Measurements from ENCODE around the gene VMAC. TPM values are rescaled to one million over a fixed set of nuclear protein-coding genes. Genes with fewer than 3 reads are reported as not detected.
"Not testable (repeated sequence)": the region's sequence is repeated elsewhere in the genome, so short reads cannot be mapped to it uniquely, and the experiment has no call there.

VMAC gene
- total and polyA plus RNA-seq, 9 of the 15 experiments (the other 6 are each of a cell fraction or from before 2014, with no cell fraction given), result 0.03 to 3.4 (median 1.1) TPM

DNA sequence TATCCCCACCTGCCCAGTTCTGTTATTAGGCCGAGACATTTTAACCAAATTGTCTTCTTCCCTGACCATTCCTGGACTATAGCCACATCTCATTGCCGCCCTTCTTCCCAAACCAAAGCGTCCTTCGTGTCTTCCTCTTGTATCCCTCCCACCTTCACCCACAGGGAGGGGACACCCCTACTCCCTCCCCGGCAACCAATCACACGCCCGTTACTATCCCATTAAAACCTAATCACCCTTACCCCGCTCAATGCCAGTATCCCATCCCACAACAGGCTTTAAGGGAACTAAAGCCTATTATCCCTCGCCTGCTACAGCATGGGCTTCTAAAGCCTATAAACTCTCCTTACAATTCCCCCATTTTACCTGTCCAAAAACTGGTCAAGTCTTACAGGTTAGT lies 49.5 kb upstream of the VMAC start:
- DNase-seq (ENCODE audit: extremely low read depth in 1 of 4, low spot score in 3 of 4), result peak in 1 of 4 experiments; percentile 5
- H3K9me1 ChIP-seq (ENCODE audit: control insufficient read depth, insufficient read depth, low read length); intact Hi-C loops (cut with micrococcal nuclease); H3K4me3 ChIP-seq; H3K4me2 ChIP-seq (ENCODE audit: insufficient read depth, low read length); POLR2A ChIA-PET; H3K27ac ChIP-seq (ENCODE audit: extremely low read depth, low read depth, low read length); CTCF ChIA-PET (ENCODE audit: low intra/inter-chr PET ratio); BruUV-seq (replicated peaks); H4K20me1 ChIP-seq (replicated peaks; ENCODE audit: control insufficient read depth, insufficient read depth, low read length); FAIRE-seq; ATAC-seq; H3K36me3 ChIP-seq (ENCODE audit: control insufficient read depth, insufficient read depth, low read length); H3K4me1 ChIP-seq (replicated peaks in 1 of 2; ENCODE audit: control insufficient read depth in 2 of 2, insufficient read depth in 2 of 2, low read length in 2 of 2); H3K9ac ChIP-seq (ENCODE audit: insufficient read depth in 1 of 2, low read depth in 2 of 2, low read length in 2 of 2); in situ Hi-C loops (cut with MboI); H2AFZ ChIP-seq (ENCODE audit: low read depth, low read length); H3K79me2 ChIP-seq (ENCODE audit: control insufficient read depth, insufficient read depth, low read length); H3K9me3 ChIP-seq (replicated peaks; ENCODE audit: control insufficient read depth, insufficient read depth, low read depth, low read length): not testable (repeated sequence)
- WGBS (ENCODE audit: insufficient coverage, low coverage, missing lambda C conversion rate), result 11% methylated on average over 9 of the region's 9 CpGs
- H3K27me3 ChIP-seq (ENCODE audit: control insufficient read depth in 2 of 2, insufficient read depth in 2 of 2, low read length in 2 of 2), result peaks cover 32 to 65% of the 10 kb centered on the region in 2 experiments

DNA sequence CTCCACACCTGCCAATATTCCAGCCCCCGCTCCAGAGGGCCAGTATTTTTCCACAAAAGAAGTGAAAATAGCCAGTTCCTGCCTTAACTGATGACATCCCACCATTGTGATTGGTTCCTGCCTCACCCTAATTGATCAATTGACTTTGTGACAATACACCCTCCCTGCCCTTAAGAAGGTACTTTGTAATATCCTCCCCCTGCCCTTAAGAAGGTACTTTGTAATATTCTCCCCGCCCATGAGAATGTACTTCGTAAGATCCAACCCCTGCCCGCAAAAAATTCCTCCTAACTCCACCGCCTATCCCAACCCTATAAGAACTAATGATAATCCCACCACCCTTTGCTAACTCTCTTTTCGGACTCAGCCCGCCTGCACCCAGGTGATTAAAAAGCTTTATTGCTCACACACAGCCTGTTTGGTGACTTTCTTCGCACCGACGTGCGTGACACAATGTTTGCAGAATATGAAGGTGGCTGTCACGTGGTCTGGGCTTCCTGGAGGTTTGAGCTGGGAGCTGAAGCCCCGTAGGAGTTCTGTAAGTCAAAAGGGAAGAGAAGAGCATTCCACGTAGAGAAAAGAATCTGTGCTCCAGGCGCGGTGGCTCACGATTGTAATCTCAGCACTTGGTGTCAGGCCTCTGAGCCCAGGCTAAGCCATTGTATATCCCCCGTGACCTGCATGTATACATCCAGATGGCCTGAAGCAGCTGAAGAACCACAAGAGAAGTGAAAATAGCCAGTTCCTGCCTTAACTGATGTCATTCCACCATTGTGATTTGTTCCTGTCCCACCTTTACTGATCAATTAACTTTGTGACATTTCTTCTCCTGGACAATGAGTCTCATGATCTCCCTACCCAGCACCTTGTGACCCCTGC lies 47.2 kb upstream of the VMAC start:
- ChIA-PET CTCF (ENCODE audit: low intra/inter-chr PET ratio) (interaction anchor here (0.6 kb wide), 1 partner anchor 98 kb away, joined by 4 read pairs; no protein-coding TSS in a partner anchor), POLR2A (interaction anchor here (0.7 kb wide), 1 partner anchor 17 kb away, joined by 3 read pairs; no protein-coding TSS in a partner anchor)
- no peak for FAIRE-seq
- H3K79me2 ChIP-seq (ENCODE audit: control insufficient read depth, insufficient read depth, low read length), result no peaks in the 10 kb centered on the region
- WGBS (ENCODE audit: insufficient coverage, low coverage, missing lambda C conversion rate), result 20% methylated on average over 18 of the region's 18 CpGs
- no peaks in the 10 kb centered on the region for H3K36me3 ChIP-seq (ENCODE audit: control insufficient read depth, insufficient read depth, low read length)
- in situ Hi-C loops (cut with MboI) (no loop called here), intact Hi-C loops (cut with micrococcal nuclease) (no loop called here)
- no peaks in the 10 kb centered on the region for H3K9me1 ChIP-seq (ENCODE audit: control insufficient read depth, insufficient read depth, low read length)
- DNase-seq (ENCODE audit: extremely low read depth in 1 of 4, low spot score in 3 of 4), result no peak
- H4K20me1 ChIP-seq (replicated peaks; ENCODE audit: control insufficient read depth, insufficient read depth, low read length), result no peaks in the 10 kb centered on the region; the same call in 1 of the 2 replicates
- no peak overlapping the region for H3K9ac ChIP-seq (ENCODE audit: insufficient read depth in 1 of 2, low read depth in 2 of 2, low read length in 2 of 2)
- H2AFZ ChIP-seq (ENCODE audit: low read depth, low read length), result no peak overlapping the region
- H3K27ac ChIP-seq (ENCODE audit: extremely low read depth, low read depth, low read length), result no peak overlapping the region
- H3K4me1 ChIP-seq (replicated peaks in 1 of 2; ENCODE audit: control insufficient read depth in 2 of 2, insufficient read depth in 2 of 2, low read length in 2 of 2), result no peaks in the 10 kb centered on the region; a peak in 1 of 5 replicates
- H3K4me3 ChIP-seq, result no peak overlapping the region
- H3K4me2 ChIP-seq (ENCODE audit: insufficient read depth, low read length), result no peak overlapping the region
- BruUV-seq (replicated peaks), result no TSS peak
- H3K9me3 ChIP-seq (replicated peaks; ENCODE audit: control insufficient read depth, insufficient read depth, low read depth, low read length), result no peaks in the 10 kb centered on the region
- peaks cover 28 to 62% of the 10 kb centered on the region in 2 experiments for H3K27me3 ChIP-seq (ENCODE audit: control insufficient read depth in 2 of 2, insufficient read depth in 2 of 2, low read length in 2 of 2)
- no peak for ATAC-seq
- TF ChIP-seq ZNF57 (CRISPR knock-in tag; IDR thresholded peaks at IDR 0.05) (peak; percentile 98), CBX5 (IDR thresholded peaks at IDR 0.05; ENCODE audit: borderline replicate concordance, low read depth) (peak; percentile 66; the same call in 1 of the 2 replicates), CBX3 (IDR thresholded peaks at IDR 0.05; ENCODE audit: borderline replicate concordance in 1 of 2, low read length in 2 of 2) (peak in 1 of 2 experiments; percentile 36; a peak in 1 of 3 replicates)
- TF ChIP-seq, protein P1, sequence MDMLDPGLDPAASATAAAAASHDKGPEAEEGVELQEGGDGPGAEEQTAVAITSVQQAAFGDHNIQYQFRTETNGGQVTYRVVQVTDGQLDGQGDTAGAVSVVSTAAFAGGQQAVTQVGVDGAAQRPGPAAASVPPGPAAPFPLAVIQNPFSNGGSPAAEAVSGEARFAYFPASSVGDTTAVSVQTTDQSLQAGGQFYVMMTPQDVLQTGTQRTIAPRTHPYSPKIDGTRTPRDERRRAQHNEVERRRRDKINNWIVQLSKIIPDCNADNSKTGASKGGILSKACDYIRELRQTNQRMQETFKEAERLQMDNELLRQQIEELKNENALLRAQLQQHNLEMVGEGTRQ (CRISPR knock-in tag; IDR thresholded peaks at IDR 0.05), result peak; percentile 37; the same call in 1 of the 2 replicates
- TF ChIP-seq, protein P2, sequence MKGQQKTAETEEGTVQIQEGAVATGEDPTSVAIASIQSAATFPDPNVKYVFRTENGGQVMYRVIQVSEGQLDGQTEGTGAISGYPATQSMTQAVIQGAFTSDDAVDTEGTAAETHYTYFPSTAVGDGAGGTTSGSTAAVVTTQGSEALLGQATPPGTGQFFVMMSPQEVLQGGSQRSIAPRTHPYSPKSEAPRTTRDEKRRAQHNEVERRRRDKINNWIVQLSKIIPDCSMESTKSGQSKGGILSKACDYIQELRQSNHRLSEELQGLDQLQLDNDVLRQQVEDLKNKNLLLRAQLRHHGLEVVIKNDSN (CRISPR knock-in tag; IDR thresholded peaks at IDR 0.05), result peak; percentile 49
- TF ChIP-seq, protein P3, sequence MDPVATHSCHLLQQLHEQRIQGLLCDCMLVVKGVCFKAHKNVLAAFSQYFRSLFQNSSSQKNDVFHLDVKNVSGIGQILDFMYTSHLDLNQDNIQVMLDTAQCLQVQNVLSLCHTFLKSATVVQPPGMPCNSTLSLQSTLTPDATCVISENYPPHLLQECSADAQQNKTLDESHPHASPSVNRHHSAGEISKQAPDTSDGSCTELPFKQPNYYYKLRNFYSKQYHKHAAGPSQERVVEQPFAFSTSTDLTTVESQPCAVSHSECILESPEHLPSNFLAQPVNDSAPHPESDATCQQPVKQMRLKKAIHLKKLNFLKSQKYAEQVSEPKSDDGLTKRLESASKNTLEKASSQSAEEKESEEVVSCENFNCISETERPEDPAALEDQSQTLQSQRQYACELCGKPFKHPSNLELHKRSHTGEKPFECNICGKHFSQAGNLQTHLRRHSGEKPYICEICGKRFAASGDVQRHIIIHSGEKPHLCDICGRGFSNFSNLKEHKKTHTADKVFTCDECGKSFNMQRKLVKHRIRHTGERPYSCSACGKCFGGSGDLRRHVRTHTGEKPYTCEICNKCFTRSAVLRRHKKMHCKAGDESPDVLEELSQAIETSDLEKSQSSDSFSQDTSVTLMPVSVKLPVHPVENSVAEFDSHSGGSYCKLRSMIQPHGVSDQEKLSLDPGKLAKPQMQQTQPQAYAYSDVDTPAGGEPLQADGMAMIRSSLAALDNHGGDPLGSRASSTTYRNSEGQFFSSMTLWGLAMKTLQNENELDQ (CRISPR knock-in tag; IDR thresholded peaks at IDR 0.05; ENCODE audit: borderline replicate concordance), result no peak
- TF ChIP-seq, protein P4, sequence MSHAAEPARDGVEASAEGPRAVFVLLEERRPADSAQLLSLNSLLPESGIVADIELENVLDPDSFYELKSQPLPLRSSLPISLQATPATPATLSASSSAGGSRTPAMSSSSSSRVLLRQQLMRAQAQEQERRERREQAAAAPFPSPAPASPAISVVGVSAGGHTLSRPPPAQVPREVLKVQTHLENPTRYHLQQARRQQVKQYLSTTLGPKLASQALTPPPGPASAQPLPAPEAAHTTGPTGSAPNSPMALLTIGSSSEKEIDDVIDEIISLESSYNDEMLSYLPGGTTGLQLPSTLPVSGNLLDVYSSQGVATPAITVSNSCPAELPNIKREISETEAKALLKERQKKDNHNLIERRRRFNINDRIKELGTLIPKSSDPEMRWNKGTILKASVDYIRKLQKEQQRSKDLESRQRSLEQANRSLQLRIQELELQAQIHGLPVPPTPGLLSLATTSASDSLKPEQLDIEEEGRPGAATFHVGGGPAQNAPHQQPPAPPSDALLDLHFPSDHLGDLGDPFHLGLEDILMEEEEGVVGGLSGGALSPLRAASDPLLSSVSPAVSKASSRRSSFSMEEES (CRISPR knock-in tag; IDR thresholded peaks at IDR 0.05), result peak; percentile 52
